Endothelial cell of umbilical vein (primary cell): ENCODE results near the gene CNNM4. TPM values are rescaled to one million over a fixed set of nuclear protein-coding genes. Genes with fewer than 3 reads are reported as not detected.

Experiments
- BruUV-seq: library from RNA; stranded (reverse); fragments of 400-500 nt; replicated peaks from 2 replicates; lab custom pipeline; 2021; lab: Mats Ljungman, UMichigan
- CTCF ChIA-PET: fragments of 300-600, 350-600 bp; sonication (Branson Sonifier 250); formaldehyde crosslinking; loops from one replicate; lab custom pipeline; 2021; ENCODE audit warnings: antibody characterized with exemption, inconsistent platforms; lab: Charles Lee
- POLR2A ChIA-PET: fragments of 300-600, 350-600 bp; sonication (Branson Sonifier 250); formaldehyde crosslinking; loops from one replicate; lab custom pipeline; 2021; ENCODE audit warnings: antibody characterized with exemption, inconsistent platforms; lab: Charles Lee
- DNase-seq: peaks from one replicate; pipeline ENCODE4 v3.0.0-alpha.2; 2011; ENCODE audit warnings: low read depth, low spot score
- FAIRE-seq: peaks from 2 replicates; lab custom pipeline; 2011; peaks lifted over from hg19 to GRCh38; lab: Jason Lieb, UNC
- H2AFZ ChIP-seq: 2 replicates; pipeline ENCODE4 v1.6.0; 2012; ENCODE audit warnings: low read depth, low read length, control low read depth, inconsistent platforms
- H3K27ac ChIP-seq: 2 replicates; pipeline ENCODE4 v1.5.1; 2011; ENCODE audit warnings: low read depth, mild to moderate bottlenecking, control low read depth, low read length, moderate library complexity; ENCODE audit not compliant: insufficient read depth
- H3K27me3 ChIP-seq, 2 experiments: 2 replicates each; pipeline versions ENCODE4 v1.6.0 to v1.6.1; 2011; ENCODE audit warnings: low read length in 2 of 2, mixed read lengths in 1 of 2; ENCODE audit not compliant: control insufficient read depth in 2 of 2, insufficient read depth in 2 of 2
- H3K36me3 ChIP-seq, 2 experiments: 2 replicates in 1 of 2; 3 replicates in 1 of 2; pipeline ENCODE4 v1.5.1; 2011; ENCODE audit warnings: low read length in 2 of 2, mild to moderate bottlenecking in 1 of 2, moderate library complexity in 1 of 2; ENCODE audit not compliant: control insufficient read depth in 2 of 2, insufficient read depth in 2 of 2; ENCODE audit errors: extremely low read depth in 1 of 2
- H3K4me1 ChIP-seq: 3 replicates; pipeline ENCODE4 v1.5.1; 2011; ENCODE audit warnings: mild to moderate bottlenecking, low read length; ENCODE audit not compliant: control insufficient read depth, insufficient read depth; ENCODE audit errors: extremely low read depth
- H3K4me2 ChIP-seq: 2 replicates; pipeline ENCODE4 v1.6.1; 2011; ENCODE audit warnings: low read length, control low read depth, mixed read lengths; ENCODE audit not compliant: insufficient read depth
- H3K4me3 ChIP-seq, 3 experiments: fragments of 200-600 bp in 1 of 3; sonication (generic), shearing (Covaris generic) in 1 of 3; replicated peaks in 1 of 3; 2 replicates each; pipeline ENCODE4 v1.5.1; 2011 to 2016; ENCODE audit warnings: control low read depth in 3 of 3, low read length in 3 of 3, mild to moderate bottlenecking in 2 of 3, inconsistent platforms in 1 of 3, low read depth in 1 of 3, moderate library complexity in 1 of 3; ENCODE audit not compliant: insufficient read depth in 1 of 3
- H3K79me2 ChIP-seq: 2 replicates; pipeline ENCODE4 v1.6.0; 2012; ENCODE audit warnings: low read length, inconsistent platforms; ENCODE audit not compliant: control insufficient read depth, insufficient read depth
- H3K9ac ChIP-seq: replicated peaks from 2 replicates; pipeline ENCODE3; 2011; ENCODE audit warnings: low read length, control low read depth; ENCODE audit not compliant: insufficient read depth; ENCODE audit errors: extremely low read depth
- H3K9me1 ChIP-seq: replicated peaks from 3 replicates; pipeline ENCODE4 v1.6.0; 2011; ENCODE audit warnings: mild to moderate bottlenecking, low read length; ENCODE audit not compliant: control insufficient read depth, insufficient read depth; ENCODE audit errors: extremely low read depth
- H3K9me3 ChIP-seq: replicated peaks from 2 replicates; pipeline ENCODE4 v1.5.1; 2012; ENCODE audit warnings: low read length, inconsistent platforms; ENCODE audit not compliant: control insufficient read depth, insufficient read depth
- H4K20me1 ChIP-seq: replicated peaks from 2 replicates; pipeline ENCODE3; 2011; ENCODE audit warnings: mild to moderate bottlenecking, low read length; ENCODE audit not compliant: control insufficient read depth, insufficient read depth; ENCODE audit errors: extremely low read depth
- EZH2 ChIP-seq: IDR thresholded peaks from 2 replicates; pipeline ENCODE4 v1.6.1; 2012; ENCODE audit warnings: borderline replicate concordance, low read depth, mild to moderate bottlenecking, moderate library complexity, low read length, inconsistent platforms; ENCODE audit not compliant: severe bottlenecking
- FOS ChIP-seq: IDR thresholded peaks from 2 replicates; pipeline ENCODE4 v1.6.1; 2011; ENCODE audit warnings: mild to moderate bottlenecking, low read length, moderate library complexity, borderline replicate concordance; ENCODE audit not compliant: insufficient read depth
- GATA2 ChIP-seq: IDR thresholded peaks from 2 replicates; pipeline ENCODE4 v1.7.0; 2011; ENCODE audit warnings: low read depth, mild to moderate bottlenecking, moderate library complexity, mixed read lengths, low read length; ENCODE audit not compliant: insufficient read length, insufficient read depth
- JUN ChIP-seq: IDR thresholded peaks from 2 replicates; pipeline ENCODE4 v1.6.1; 2011; ENCODE audit warnings: borderline replicate concordance, low read depth; ENCODE audit not compliant: insufficient read length, insufficient read depth
- MAX ChIP-seq: IDR thresholded peaks from 2 replicates; pipeline ENCODE4 v1.6.1; 2011; ENCODE audit not compliant: insufficient read depth, insufficient read length
- MYC ChIP-seq: IDR thresholded peaks from one replicate; pipeline ENCODE4 v1.6.1; 2011; ENCODE audit warnings: mild to moderate bottlenecking, low read depth, low read length
- POLR2A ChIP-seq: IDR thresholded peaks from 2 replicates; pipeline ENCODE4 v1.6.1; 2012; ENCODE audit warnings: low read depth, mild to moderate bottlenecking, control low read depth, low read length
- POLR2AphosphoS5 ChIP-seq: IDR thresholded peaks from 2 replicates; pipeline ENCODE4 v1.6.1; 2012; ENCODE audit warnings: low read depth, mild to moderate bottlenecking, control low read depth, low read length, moderate library complexity; ENCODE audit not compliant: insufficient read depth
- dilution Hi-C: fragments of 300-500 bp; cut with MboI; formaldehyde crosslinking; loops from one replicate; pipeline ENCODE4 v1.15.0; 2019; ENCODE audit warnings: low sequenced_read_pairs; ENCODE audit not compliant: extremely low pct_ligation_motif_present
- intact Hi-C: fragments of 100-400 bp; cut with micrococcal nuclease; formaldehyde crosslinking; loops from one replicate; pipeline ENCODE4 v1.10.0; 2022
- polyA plus RNA-seq, 4 experiments: library from polyadenylated mRNA; depleted of rRNA in 3 of 4; stranded (reverse) in 3 of 4; unstranded in 1 of 4; fragments of >200 nt; gene quantifications; 2 replicates each; pipeline versions ENCODE4 v1.2.1 to v1.2.3, GENCODE V29; 2011 to 2012; ENCODE audit warnings: missing spikeins in 1 of 4
- total RNA-seq: library from RNA; stranded (reverse); gene quantifications from 2 replicates; pipeline ENCODE4 v1.2.3, GENCODE V29; 2021
- TF ChIP-seq, protein P1 (sequence below), 2 donors: IDR thresholded peaks; 1 replicate in 1 of 2; 2 replicates in 1 of 2; pipeline ENCODE4 v1.5.1; 2011; ENCODE audit warnings: low read length in 2 of 2, mild to moderate bottlenecking in 2 of 2, moderate library complexity in 2 of 2, control low read depth in 1 of 2, inconsistent platforms in 1 of 2, low read depth in 1 of 2; ENCODE audit not compliant: insufficient read depth in 1 of 2; ENCODE audit errors: extremely low read depth in 1 of 2

The CNNM4 gene
- total and polyA plus RNA-seq, 2 donors (not counting 3 experiments of a cell fraction or from before 2014, with no cell fraction given): 4.7 to 5.3 TPM

- FAIRE-seq: no peak
Observed at GRCh38 chr2:96859099-96859649, 98.5 kb downstream of the CNNM4 start.

More at GRCh38 chr2:96859099-96859649, 98.5 kb downstream of the CNNM4 start:
- Histone ChIP-seq H3K27ac (no peak overlapping the region), H3K4me1 (peaks cover 9% of the 10 kb centered on the region), H3K4me2 (no peak overlapping the region), H4K20me1 (no peaks in the 10 kb centered on the region), H3K79me2 (peaks cover 3% of the 10 kb centered on the region), H3K36me3 (peaks cover 0 to 27% of the 10 kb centered on the region in 2 experiments), H3K4me3 (no peak overlapping the region), H3K9me3 (no peaks in the 10 kb centered on the region), H3K9ac (no peak overlapping the region), H2AFZ (no peak overlapping the region), H3K9me1 (no peaks in the 10 kb centered on the region), H3K27me3 (no peaks in the 10 kb centered on the region)
- ChIA-PET POLR2A (no interaction called here), CTCF (interaction anchor here (1.0 to 4.3 kb wide), 8 partner anchors 10 to 253 kb away, joined by 4 to 81 read pairs (median 16); partner anchors contain the start of genes ANKRD36 and SEMA4C)
- DNase-seq: no peak
- dilution Hi-C loops: no loop called here
- no TSS peak for BruUV-seq
- TF ChIP-seq GATA2 (no peak), MYC (no peak), POLR2AphosphoS5 (no peak), EZH2 (no peak), FOS (no peak), POLR2A (no peak), JUN (no peak), MAX (no peak)
- TF ChIP-seq, protein P1, sequence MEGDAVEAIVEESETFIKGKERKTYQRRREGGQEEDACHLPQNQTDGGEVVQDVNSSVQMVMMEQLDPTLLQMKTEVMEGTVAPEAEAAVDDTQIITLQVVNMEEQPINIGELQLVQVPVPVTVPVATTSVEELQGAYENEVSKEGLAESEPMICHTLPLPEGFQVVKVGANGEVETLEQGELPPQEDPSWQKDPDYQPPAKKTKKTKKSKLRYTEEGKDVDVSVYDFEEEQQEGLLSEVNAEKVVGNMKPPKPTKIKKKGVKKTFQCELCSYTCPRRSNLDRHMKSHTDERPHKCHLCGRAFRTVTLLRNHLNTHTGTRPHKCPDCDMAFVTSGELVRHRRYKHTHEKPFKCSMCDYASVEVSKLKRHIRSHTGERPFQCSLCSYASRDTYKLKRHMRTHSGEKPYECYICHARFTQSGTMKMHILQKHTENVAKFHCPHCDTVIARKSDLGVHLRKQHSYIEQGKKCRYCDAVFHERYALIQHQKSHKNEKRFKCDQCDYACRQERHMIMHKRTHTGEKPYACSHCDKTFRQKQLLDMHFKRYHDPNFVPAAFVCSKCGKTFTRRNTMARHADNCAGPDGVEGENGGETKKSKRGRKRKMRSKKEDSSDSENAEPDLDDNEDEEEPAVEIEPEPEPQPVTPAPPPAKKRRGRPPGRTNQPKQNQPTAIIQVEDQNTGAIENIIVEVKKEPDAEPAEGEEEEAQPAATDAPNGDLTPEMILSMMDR (IDR thresholded peaks at IDR 0.05; ENCODE audit: extremely low read depth in 1 of 2, insufficient read depth in 1 of 2, low read depth in 1 of 2, low read length in 2 of 2): no peak
- intact Hi-C loops: loop anchor here (2.0 kb wide), 1 partner anchor 98 kb away; the partner anchor contains the start of gene CNNM4
